GM15510 (cell line): ENCODE measurements around the gene TMUB2.

Source experiments
- POLR2A ChIP-seq: IDR thresholded peaks from 3 replicates; pipeline ENCODE4 v1.6.1; 2011; ENCODE audit warnings: borderline replicate concordance; ENCODE audit not compliant: insufficient read length; ENCODE audit errors: extremely low read depth

TMUB2 gene

GRCh38 chr17:44218344-44219107 lies 31.8 kb downstream of the TMUB2 start:
- peak; percentile 69 for TF ChIP-seq POLR2A

DNA sequence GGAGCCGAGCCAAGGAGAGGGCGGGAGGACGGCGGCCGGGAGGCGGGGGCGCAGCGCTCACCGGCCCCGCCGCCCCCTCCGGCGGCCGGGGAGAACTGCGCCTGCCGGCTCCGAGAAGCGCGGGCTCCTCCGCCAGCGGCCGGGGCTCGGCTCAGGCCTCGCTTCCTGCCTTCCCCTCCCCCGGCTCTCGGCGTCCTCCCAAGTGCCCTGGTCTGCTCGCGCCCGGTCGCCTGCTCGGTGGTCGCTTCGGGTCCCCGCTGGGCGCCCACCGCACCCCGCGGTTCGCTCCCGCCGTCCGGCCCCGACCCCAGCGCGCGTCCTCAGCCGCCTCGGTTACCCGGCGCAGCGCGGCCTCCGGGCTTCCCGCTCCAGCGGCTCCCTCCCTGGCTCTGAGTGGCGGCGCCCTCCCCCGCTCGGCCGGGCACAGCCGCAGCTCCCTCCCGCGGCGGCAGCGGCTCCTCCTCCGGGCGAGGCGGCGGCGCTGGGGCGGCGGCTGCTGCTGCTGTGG lies 32.4 kb downstream of the TMUB2 start:
- no peak for TF ChIP-seq POLR2A

- TF ChIP-seq POLR2A, result peak; percentile 38
Observed at GRCh38 chr17:44219616-44220212, 32.9 kb downstream of the TMUB2 start, which contains the start of gene UBTF. Gene UBTF (minus strand): TSS chr17:44219675. CDS start chr17:44218229, 1,446 bp downstream.

- peak; percentile 37 for TF ChIP-seq POLR2A
Observed at GRCh38 chr17:44220213-44221083, 33.7 kb downstream of the TMUB2 start.

- peak; percentile 65 for TF ChIP-seq POLR2A
Observed at GRCh38 chr17:44221084-44221861, 34.5 kb downstream of the TMUB2 start.

- no peak for TF ChIP-seq POLR2A
Observed at GRCh38 chr17:44221862-44222111, 35.0 kb downstream of the TMUB2 start.

GRCh38 chr17:44222112-44222869 lies 35.5 kb downstream of the TMUB2 start:
- peak; percentile 32 for TF ChIP-seq POLR2A

- TF ChIP-seq POLR2A, result no peak
Observed at GRCh38 chr17:44223541-44224071, 36.8 kb downstream of the TMUB2 start.

- no peak for TF ChIP-seq POLR2A
Observed at GRCh38 chr17:44229090-44229489, 42.3 kb downstream of the TMUB2 start.

DNA sequence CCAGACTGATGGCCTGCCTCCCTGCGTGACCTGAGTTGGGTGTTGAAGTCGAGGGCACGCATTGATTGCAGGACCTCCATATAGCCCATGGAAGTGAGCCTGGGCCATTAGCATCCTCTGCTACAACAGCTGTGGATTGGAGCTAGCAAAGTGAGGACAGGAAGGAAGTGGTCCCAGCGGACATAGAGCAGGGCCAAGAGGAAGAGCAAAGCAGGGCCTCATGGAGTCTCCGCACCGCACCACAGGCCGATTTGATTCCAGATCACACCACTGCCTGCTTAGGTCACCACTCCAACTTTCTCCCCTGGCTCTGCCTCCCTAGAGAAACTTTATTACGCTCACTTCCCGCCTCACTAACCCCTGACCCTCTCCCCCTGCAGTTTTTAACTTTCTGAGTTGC lies 43.4 kb downstream of the TMUB2 start:
- TF ChIP-seq POLR2A, result no peak

DNA sequence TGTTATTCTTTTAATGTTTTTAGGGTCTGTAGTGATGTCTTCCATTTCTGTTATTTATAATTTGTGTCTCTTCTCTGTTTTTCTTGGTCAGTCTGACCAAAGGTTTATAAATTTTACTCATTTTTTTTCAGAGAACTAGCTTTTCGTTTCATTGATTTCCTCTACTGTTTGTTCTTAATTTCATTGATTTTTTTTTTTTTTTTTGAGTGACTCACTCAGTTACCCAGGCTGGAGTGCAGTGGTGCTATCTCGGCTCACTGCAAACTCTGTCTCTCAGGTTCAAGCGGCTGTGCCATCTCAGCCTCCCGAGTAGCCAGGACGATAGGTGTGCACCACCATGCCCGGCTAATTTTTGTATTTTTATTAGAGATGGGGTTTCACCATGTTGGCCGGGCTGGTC lies 45.3 kb downstream of the TMUB2 start:
- TF ChIP-seq POLR2A, result no peak

DNA sequence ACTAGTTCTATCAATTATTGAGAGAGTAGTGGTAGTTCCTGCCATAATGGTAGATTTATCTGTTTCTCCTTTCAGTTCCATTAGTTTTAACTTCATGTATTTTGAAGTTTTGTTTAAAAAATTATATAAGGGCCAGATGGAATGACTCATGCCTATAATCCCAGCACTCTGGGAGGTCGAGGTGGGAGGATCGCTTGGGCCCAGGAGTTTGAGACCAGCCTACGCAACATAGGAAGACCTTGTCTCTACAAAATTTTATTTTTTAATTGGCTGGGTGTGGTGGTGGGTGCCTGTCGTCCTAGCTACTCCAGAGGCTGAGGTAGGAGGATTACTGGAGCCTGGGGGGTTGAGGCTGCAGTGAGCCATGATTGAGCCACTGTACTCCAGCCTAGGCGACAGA lies 46.8 kb downstream of the TMUB2 start:
- TF ChIP-seq POLR2A, result no peak

- TF ChIP-seq POLR2A, result no peak
Observed at GRCh38 chr17:44235583-44235936, 48.8 kb downstream of the TMUB2 start.
